KOPT-K1 (cell line): Measurements from ENCODE around the gene CHCHD4.
"Not testable (repeated sequence)": the region's sequence is repeated elsewhere in the genome, so short reads cannot be mapped to it uniquely, and the experiment has no call there.

Source experiments
- H3K27ac ChIP-seq: fragments of 200-600 bp; sonication (generic); 2 replicates; pipeline ENCODE4 v1.5.1; 2016; ENCODE audit warnings: antibody characterized with exemption, mild to moderate bottlenecking, low read depth, low read length; ENCODE audit not compliant: poor library complexity, severe bottlenecking
- H3K36me3 ChIP-seq: fragments of 200-600 bp; sonication (generic); 2 replicates; pipeline ENCODE4 v1.5.1; 2017; ENCODE audit warnings: antibody characterized with exemption, mild to moderate bottlenecking, low read length, moderate library complexity; ENCODE audit not compliant: insufficient read depth
- H3K9me3 ChIP-seq: fragments of 200-600 bp; sonication (generic); 2 replicates; pipeline ENCODE4 v1.5.1; 2017; ENCODE audit warnings: antibody characterized with exemption, low read length, mild to moderate bottlenecking; ENCODE audit not compliant: insufficient read depth, poor library complexity, severe bottlenecking

The CHCHD4 gene

DNA sequence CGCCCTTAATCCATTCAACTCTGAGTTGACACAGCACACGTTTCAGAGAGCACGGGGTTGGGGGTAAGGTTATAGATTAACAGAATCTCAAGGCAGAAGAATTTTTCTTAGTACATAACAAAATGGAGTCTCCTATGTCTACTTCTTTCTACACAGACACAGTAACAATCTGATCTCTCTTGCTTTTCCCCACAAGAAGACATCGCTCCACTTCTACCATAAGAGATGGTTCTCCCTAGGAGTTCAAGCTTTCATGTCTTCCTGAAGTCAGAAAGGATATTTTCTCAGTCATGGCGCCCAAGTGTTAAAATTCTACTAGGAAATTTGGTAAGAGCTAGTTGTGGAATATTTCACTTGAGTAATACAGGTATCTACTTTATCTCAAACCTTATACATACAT is 32.7 kb downstream of the CHCHD4 start:
- not testable (repeated sequence) for H3K27ac ChIP-seq, H3K36me3 ChIP-seq
- H3K9me3 ChIP-seq = peaks cover 24% of the 10 kb centered on the region

DNA sequence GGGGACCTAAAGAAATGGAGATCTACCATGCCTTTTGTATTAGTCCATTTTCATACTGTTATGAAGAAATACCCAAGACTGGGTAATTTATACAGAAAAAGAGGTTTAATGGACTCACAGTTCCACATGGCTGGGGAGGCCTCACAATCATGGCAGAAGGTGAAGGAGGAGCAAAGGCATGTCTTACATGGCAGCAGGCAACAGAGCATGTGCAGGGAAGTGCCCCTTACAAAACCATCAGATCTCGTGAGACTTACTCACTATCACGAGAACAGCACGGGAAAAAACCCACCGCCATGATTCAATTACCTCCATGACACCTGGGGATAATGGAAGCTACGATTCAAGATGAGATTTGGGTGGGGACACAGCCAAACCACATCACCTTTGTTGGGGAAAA is 37.2 kb downstream of the CHCHD4 start:
- peaks cover 30% of the 10 kb centered on the region for H3K9me3 ChIP-seq
- H3K27ac ChIP-seq, H3K36me3 ChIP-seq: not testable (repeated sequence)

DNA sequence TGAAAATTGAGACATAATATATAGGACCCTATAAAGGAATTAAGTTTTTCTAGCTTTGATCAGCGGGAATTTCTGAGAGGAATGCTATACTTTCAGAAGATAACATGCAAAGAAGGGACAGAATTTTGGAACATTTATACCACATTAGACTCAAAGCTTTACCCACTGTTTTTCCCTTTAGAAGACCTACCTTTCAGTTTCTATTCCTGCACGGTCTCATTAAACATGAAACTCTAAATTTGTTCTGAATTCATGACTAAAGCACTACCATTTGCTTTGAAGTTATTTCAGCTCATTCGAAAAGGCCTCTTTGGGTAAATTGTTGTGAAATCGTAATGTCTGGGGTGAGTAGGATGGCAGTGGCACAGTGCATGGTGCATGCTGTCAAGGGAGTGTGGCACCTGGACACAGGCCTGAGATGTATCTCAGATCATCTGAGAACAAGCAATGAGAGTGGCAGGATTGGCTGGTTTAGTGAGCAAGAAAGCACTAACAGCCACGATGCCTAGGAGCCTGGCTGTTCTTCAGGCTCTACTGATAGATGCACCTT is 42.5 kb downstream of the CHCHD4 start:
- Histone ChIP-seq H3K27ac (no peak overlapping the region), H3K36me3 (no peaks in the 10 kb centered on the region), H3K9me3 (peaks cover 32% of the 10 kb centered on the region)

DNA sequence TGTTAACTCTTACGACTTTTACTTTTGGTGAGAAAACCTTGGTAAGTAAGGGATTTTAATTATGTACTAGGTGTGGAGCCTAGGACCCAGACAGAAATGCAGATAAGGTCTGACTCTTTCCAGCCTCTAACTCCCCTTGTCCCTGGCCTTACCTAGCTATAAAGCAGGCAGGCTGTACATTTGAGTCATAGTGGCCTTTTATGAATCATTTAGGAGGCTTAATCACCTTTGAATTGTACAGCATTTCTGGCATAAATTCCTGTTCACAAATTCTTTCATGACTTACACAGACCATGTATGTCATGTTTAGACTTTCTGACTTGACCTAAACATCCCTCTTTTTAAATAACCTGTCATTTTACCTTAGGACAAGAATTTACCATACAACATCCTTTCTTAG is 47.4 kb downstream of the CHCHD4 start:
- no peaks in the 10 kb centered on the region for H3K36me3 ChIP-seq
- H3K27ac ChIP-seq = no peak overlapping the region
- H3K9me3 ChIP-seq = peaks cover 24% of the 10 kb centered on the region

DNA sequence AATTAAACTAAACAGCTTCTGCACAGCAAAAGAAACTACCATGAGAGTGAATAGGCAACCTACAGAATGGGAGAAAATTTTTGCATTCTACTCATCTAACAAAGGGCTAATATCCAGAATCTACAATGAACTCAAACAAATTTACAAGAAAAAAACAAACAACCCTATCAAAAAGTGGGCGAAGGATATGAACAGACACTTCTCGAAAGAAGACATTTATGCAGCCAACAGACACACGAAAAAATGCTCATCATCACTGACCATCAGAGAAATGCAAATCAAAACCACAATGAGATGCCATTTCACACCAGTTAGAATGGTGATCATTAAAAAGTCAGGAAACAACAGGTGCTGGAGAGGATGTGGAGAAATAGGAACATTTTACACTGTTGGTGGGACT is 49.4 kb downstream of the CHCHD4 start:
- not testable (repeated sequence) for H3K27ac ChIP-seq, H3K36me3 ChIP-seq
- peaks cover 15% of the 10 kb centered on the region for H3K9me3 ChIP-seq

DNA sequence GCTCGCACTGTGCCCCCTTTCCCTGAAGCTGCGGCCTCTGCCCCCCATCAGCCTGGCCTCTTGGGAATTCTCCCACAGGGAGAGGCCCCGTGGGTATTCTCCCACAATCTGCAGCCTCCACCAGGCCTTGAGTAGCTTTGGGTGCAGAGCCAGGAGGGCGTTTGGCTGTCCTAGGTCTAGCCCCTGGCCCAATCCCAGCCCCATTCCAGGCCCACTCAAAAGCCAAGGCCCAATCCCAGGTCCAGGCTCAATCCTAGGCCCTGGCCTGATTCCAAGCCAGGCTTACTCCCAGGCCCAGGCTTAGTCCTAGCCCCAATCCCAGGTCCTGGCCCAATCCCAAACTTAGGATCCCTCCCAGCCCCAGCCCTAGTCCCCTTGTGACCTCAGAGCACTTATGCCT is 59.8 kb downstream of the CHCHD4 start:
- H3K9me3 ChIP-seq = no peaks in the 10 kb centered on the region
- no peaks in the 10 kb centered on the region for H3K36me3 ChIP-seq
- no peak overlapping the region for H3K27ac ChIP-seq

DNA sequence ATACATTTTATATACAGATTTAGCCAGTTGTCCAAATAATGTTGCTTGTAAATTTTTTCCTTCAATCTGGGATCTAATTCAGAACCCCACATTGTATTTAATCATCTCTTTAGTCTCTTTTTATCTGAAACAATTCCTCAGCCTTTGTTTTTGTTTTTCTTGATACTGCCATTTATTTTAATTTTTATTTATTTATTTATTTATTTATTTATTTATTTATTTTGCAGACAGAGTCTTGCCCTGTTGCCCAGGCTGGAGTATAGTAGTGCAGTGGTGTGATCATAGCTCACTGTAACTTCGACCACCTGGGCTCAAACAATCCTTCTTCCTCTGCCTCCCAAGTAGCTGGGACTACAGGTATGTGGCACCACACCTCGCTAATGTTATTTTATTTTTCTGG is 61.5 kb downstream of the CHCHD4 start:
- H3K36me3 ChIP-seq = no peaks in the 10 kb centered on the region
- no peaks in the 10 kb centered on the region for H3K9me3 ChIP-seq
- H3K27ac ChIP-seq = no peak overlapping the region
